Cardiac fibroblast (primary cell): ENCODE measurements around the gene SUPT5H.
A peak's percentile ranks its signal among the peaks of the same experiment; 100 is the strongest.

Experiments used
- DNase-seq, 2 donors: peaks; one replicate each; pipeline versions ENCODE4 v3.0.0 to v3.0.0-alpha.2; 2010; ENCODE audit warnings: low read depth in 2 of 2
- H3K4me3 ChIP-seq, 2 donors: replicated peaks in 1 of 2; 1 replicate in 1 of 2; 2 replicates in 1 of 2; pipeline ENCODE4 v1.5.1; 2011; ENCODE audit warnings: low read depth in 2 of 2, low read length in 2 of 2, mild to moderate bottlenecking in 2 of 2, moderate library complexity in 1 of 2
- TF ChIP-seq, protein P1 (sequence below): IDR thresholded peaks from one replicate; pipeline ENCODE4 v1.5.1; 2011; ENCODE audit warnings: low read depth, mild to moderate bottlenecking, low read length, inconsistent platforms

SUPT5H gene

DNA sequence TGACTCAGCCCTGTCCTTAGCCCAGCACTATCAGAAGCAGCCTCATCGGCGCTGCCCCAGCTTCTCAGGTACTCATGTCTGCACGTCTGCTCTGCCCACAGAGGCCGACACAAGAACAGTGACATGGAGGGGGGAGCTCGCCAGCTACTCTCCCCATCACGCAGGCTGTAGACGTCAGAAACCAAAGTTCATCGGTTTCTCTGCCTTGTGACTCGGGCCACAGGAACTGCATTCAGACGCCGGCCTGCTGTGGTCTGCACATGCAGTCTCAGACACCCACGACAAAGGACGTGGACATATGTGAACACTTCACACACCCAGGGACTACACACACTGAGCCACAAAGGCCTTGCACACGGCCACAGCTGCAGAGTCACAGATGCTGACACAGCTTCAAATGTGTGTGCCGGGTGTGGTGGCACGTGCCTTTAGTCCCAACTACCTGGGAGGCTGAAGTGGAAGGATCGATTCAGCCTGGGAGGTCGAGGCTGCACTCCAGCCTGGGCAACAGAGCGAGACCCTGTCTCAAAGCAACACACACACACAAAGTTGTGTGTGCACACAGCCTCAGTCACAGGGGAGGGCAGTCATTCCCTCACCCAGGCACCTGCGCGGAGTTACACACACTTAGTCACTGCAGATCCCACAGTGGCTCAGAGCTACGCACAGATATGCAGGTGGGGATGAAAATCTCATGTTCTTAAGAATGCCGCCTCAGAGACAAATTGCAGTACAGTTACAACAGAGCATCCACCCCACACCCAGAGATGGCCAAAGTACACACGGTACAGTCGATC, 43.6 kb upstream of the SUPT5H start:
- TF ChIP-seq, protein P1, sequence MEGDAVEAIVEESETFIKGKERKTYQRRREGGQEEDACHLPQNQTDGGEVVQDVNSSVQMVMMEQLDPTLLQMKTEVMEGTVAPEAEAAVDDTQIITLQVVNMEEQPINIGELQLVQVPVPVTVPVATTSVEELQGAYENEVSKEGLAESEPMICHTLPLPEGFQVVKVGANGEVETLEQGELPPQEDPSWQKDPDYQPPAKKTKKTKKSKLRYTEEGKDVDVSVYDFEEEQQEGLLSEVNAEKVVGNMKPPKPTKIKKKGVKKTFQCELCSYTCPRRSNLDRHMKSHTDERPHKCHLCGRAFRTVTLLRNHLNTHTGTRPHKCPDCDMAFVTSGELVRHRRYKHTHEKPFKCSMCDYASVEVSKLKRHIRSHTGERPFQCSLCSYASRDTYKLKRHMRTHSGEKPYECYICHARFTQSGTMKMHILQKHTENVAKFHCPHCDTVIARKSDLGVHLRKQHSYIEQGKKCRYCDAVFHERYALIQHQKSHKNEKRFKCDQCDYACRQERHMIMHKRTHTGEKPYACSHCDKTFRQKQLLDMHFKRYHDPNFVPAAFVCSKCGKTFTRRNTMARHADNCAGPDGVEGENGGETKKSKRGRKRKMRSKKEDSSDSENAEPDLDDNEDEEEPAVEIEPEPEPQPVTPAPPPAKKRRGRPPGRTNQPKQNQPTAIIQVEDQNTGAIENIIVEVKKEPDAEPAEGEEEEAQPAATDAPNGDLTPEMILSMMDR, result no peak
- DNase-seq, result peak; percentile 79 to 88
- H3K4me3 ChIP-seq, result no peak overlapping the region

DNA sequence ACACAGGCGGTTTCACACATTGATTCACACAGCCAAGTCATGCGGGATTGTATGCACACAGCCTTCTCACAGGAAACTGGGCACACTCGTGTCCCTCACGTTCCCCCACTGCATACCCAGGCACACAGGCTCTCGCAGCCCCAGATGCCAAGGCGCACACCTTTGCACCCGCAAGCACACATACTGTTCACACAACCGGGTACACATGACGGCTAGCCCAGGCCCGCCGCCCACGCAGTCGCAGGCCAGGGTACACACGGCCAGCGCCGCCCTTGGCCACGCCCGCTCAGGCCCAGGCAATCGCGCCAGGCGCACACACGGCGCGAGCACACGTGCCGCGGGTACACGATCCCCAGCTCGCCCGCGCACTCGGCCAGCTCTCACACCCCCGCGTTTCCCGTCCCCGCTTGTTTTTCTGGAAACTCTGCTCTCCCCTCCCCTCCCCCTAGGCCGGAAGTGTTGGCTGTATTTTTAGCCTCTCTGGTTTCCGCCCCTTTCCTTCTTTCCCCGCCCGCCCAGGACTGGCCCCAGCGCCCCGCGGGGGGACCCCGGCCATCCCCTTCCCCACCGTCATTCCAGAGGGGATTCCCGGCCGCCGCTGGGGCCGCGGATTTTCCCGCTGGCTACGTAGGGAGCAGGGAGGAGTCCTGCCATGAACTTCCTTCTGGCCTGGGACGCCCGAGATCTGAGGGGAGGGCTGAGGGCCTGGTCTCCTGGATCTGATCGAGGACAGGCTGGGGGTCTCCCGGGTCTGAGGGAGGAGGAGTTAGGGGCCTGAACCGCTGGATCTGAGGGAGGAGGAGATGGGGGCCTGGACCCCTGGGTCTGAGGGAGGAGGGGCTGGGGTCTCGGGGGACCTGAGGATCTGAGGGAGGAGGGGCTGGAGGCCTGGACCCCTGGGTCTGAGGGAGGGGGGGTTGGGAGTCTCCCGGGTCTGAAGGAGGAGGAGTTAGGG, 42.8 kb upstream of the SUPT5H start:
- TF ChIP-seq, protein P1, result no peak
- peak overlapping the region; percentile 35 to 47 for H3K4me3 ChIP-seq
- DNase-seq, result peak; percentile 91 to 98

DNA sequence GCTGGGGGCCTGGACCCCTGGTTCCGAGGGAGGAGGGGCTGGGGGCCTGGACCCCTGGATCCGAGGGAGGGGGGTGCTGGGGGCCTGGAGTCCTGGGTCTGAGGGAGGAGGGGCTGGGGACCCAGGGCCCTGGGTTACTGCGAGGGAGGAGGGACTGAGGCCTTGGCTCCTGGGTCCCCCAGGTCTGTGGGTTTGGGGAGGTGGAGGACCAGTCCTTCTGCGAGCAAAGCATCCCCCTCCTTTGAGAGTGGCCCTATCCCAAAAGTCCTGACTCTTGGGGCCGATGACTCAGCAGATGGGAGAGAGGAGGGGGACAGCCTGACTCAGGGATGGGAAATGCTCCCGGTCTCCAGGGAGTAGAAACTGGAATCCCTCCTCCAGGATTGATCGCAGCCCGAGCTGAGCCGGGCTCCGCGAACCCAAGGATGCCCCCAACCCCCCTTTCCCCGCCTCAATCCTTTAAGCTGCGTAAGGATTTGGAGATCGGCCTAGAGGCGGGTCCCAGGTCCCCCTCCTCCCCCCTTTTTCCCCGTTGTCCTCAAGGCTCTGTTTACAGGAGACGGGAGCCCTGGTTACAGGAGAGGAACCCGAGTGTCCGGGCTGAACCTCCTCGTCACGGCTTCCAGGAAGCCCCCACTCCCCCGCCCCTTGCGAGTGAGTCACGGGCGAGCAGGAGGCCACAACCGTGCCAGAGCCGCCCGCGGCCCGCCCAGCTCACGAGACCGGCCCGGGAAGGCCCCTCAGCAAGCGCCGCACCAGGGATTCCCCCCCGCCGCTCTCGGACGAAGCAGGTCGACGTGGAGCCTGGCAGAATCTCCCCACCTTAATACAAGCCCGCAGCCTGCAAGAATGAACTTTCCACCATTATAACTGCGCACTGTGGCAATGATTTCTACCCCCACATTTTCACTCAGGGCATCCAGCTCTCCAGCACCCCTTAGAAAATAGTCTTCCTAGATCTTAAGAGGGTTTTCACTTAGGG, 41.8 kb upstream of the SUPT5H start:
- TF ChIP-seq, protein P1, result no peak
- H3K4me3 ChIP-seq, result peak overlapping the region; percentile 35 to 47
- peak; percentile 98 to 100 for DNase-seq

DNA sequence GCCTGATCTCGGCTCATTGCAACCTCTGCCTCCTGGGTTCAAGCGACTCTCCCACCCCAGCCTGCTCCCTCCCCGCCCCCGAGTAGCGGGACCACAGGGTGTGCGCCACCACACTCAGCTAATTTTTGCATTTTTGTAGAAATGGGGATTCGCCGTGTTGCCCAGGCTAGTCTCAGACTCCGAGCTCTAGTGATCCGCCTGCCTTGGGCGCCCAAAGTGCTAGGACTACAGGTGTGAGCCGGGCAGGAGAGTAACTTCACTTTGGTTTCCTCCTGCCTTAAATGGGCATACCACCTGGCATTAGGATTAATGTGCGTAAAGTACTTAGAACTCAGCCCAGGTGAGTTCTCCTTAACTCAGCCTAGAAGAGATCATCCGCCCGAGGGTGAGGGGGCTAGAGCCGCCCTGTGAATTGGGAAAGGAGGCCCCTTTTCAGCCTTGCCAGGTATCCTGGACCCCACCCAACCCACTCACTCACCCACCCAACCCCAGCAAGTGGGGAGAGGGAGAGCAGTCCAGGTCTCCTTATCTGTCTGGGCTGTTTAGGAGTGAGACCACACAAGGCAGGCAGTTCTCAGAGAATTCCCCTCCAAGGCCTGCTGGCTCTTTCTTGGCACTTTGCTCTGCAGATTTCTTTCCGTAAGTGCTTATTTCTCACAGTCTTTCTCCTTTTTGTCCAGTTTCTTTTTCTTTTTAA, 40.0 kb upstream of the SUPT5H start:
- H3K4me3 ChIP-seq, result no peak overlapping the region
- TF ChIP-seq, protein P1, result no peak
- DNase-seq, result no peak

DNA sequence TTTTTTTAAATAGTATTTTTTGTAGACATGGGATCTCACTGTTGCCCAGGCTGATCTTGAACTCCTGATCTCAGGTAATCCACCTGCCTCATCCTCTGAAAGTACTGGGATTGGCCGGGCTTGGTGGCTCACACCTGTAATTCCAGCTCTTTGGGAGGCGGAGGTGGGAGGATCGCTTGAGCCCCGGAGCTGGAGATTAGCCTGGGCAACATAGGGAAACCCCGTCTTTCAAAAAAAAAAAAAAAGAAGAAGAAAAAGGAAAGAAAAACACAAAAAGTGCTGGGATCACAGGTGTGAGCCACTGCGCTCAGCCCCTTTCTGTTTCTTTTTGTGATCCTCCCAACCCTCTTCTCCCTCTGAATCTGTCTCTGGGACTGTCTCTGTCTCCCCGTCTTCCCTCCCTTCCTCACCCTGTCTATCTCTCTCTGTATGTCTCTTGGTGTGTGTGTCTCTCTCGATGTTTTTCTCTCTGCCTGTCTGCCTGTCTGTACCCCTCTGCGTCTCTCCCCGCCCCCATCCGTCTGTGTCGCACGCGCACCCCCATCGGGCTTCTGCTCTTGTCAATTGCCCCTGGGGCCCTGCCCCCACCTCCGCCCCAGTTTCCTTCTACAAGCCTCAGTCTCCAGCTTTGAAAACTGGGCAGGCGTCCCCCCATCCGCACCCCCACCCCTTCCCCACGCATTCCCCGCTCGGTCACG, 39.3 kb upstream of the SUPT5H start:
- H3K4me3 ChIP-seq, result peak overlapping the region; percentile 39 to 96
- no peak for DNase-seq
- TF ChIP-seq, protein P1, result no peak
